ENCODE measurements around the gene WHAMM. TPM values are rescaled to one million over a fixed set of nuclear protein-coding genes. Genes with fewer than 3 reads are reported as not detected.

The WHAMM gene
- total and polyA plus RNA-seq, 4 donors: 4.2 to 10.4 (median 6.6) TPM

DNA sequence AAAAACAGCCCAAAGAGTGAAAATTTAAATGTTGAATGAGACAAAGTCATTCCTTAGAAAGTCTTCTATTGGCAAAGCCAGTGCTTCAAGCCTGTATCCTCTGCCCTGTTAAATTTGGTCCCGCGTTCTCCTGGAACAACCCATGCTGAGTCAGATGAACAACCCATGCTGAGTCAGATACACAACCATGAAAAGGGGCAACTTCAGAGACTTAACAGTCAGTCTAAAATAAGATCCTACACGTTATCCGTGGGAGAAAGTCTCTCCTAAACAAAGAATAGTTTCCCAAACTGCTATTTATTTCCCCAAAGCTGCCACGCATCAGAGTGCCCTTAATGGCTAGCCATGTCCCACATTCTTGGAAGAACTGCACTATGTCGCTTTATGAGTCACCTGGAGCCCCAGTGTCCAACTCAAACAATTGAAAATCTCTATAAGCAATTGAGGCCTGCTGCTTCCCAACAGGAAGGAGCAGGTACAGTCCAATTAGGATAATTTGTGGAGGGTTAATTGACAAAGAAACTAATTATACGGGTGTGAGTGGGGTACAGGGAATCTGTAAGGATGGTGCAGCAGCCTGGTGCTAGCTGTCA is 66.1 kb downstream of the WHAMM start:
- no peak overlapping the region for H3K9ac ChIP-seq (ENCODE audit: insufficient read depth in 1 of 2, low read length in 2 of 2)
- H3K4me3 ChIP-seq: no peak overlapping the region
- 91 to 96% methylated on average over 7 of the region's 7 CpGs for WGBS, 2 donors
- no peak overlapping the region for H3K27ac ChIP-seq (ENCODE audit: low read depth in 1 of 2, low read length in 1 of 2)
- ATAC-seq (ENCODE audit: insufficient read depth, low FRiP score) (no peak), DNase-seq (no peak)
- no peak for TF ChIP-seq CTCF (IDR thresholded peaks at IDR 0.05; ENCODE audit: control extremely low read depth, extremely low read depth)
- H3K36me3 ChIP-seq (ENCODE audit: control insufficient read depth in 4 of 4, insufficient read depth in 4 of 4, low read length in 4 of 4): no peaks in the 10 kb centered on the region
- no peaks in the 10 kb centered on the region for H3K27me3 ChIP-seq (ENCODE audit: control insufficient read depth in 3 of 3, insufficient read depth in 3 of 3, low read length in 2 of 3)
- H3K9me3 ChIP-seq (ENCODE audit: control insufficient read depth in 4 of 4, insufficient read depth in 3 of 4, low read length in 3 of 4): no peaks in the 10 kb centered on the region
- peaks cover 0 to 3% (median 0%) of the 10 kb centered on the region in 5 donors for H3K4me1 ChIP-seq (ENCODE audit: control insufficient read depth in 5 of 5, insufficient read depth in 5 of 5, low read length in 5 of 5)

DNA sequence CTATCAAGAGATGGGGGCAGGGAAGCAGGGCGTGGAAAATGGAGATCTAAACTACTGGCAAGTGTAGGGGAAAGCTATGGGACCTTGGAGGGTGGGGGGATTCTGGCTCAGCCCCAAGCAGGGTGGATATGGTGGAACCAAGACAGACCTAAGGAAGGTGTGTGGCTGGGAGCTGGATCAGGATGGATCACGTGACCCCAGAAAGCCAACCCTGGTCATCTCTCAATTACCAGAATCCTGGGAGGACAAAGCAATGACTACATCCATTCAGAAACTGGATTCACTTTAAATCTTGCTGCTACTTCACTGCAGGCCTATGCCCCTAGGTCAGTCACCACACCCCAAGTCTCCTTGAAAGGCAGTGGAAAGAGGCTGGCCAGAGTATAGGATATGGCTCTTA is 68.4 kb downstream of the WHAMM start:
- 95 to 96% methylated on average over 2 of the region's 2 CpGs for WGBS, 2 donors
- Histone ChIP-seq H3K27me3 (ENCODE audit: control insufficient read depth in 3 of 3, insufficient read depth in 3 of 3, low read length in 2 of 3) (no peaks in the 10 kb centered on the region), H3K4me3 (no peak overlapping the region), H3K27ac (ENCODE audit: low read depth in 1 of 2, low read length in 1 of 2) (no peak overlapping the region), H3K4me1 (ENCODE audit: control insufficient read depth in 5 of 5, insufficient read depth in 5 of 5, low read length in 5 of 5) (peaks cover 0 to 2% (median 0%) of the 10 kb centered on the region in 5 donors), H3K36me3 (ENCODE audit: control insufficient read depth in 4 of 4, insufficient read depth in 4 of 4, low read length in 4 of 4) (no peaks in the 10 kb centered on the region), H3K9me3 (ENCODE audit: control insufficient read depth in 4 of 4, insufficient read depth in 3 of 4, low read length in 3 of 4) (no peaks in the 10 kb centered on the region), H3K9ac (ENCODE audit: insufficient read depth in 1 of 2, low read length in 2 of 2) (no peak overlapping the region)
- DNase-seq (no peak), ATAC-seq (ENCODE audit: insufficient read depth, low FRiP score) (no peak)
- no peak for TF ChIP-seq CTCF (IDR thresholded peaks at IDR 0.05; ENCODE audit: control extremely low read depth, extremely low read depth)

DNA sequence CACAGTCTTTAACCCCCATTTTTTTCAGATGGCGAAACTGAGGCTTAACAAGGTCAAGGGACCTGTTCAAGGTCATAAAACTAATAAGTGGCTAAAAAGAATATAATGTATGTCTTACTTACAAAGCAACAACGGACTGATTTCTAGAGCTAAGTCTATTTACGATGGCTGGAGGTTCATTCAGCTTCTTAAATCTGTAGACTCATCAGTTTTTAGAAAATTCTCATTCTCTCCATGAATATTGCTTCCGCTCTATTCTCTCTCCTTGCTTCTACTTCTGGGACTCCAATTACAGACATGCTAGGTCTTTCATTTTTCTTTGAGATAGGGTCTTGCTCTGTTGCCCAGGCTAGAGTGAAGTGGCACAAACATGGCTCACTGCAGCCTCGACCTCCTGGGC is 68.9 kb downstream of the WHAMM start:
- peaks cover 0 to 2% (median 0%) of the 10 kb centered on the region in 5 donors for H3K4me1 ChIP-seq (ENCODE audit: control insufficient read depth in 5 of 5, insufficient read depth in 5 of 5, low read length in 5 of 5)
- H3K9ac ChIP-seq (ENCODE audit: insufficient read depth in 1 of 2, low read length in 2 of 2): no peak overlapping the region
- TF ChIP-seq CTCF (IDR thresholded peaks at IDR 0.05; ENCODE audit: control extremely low read depth, extremely low read depth): no peak
- no peak overlapping the region for H3K4me3 ChIP-seq
- no peaks in the 10 kb centered on the region for H3K27me3 ChIP-seq (ENCODE audit: control insufficient read depth in 3 of 3, insufficient read depth in 3 of 3, low read length in 2 of 3)
- no peaks in the 10 kb centered on the region for H3K9me3 ChIP-seq (ENCODE audit: control insufficient read depth in 4 of 4, insufficient read depth in 3 of 4, low read length in 3 of 4)
- ATAC-seq (ENCODE audit: insufficient read depth, low FRiP score) (no peak), DNase-seq (no peak)
- H3K36me3 ChIP-seq (ENCODE audit: control insufficient read depth in 4 of 4, insufficient read depth in 4 of 4, low read length in 4 of 4): no peaks in the 10 kb centered on the region
- H3K27ac ChIP-seq (ENCODE audit: low read depth in 1 of 2, low read length in 1 of 2): no peak overlapping the region
- 90 to 91% methylated on average over 5 of the region's 5 CpGs for WGBS, 2 donors

DNA sequence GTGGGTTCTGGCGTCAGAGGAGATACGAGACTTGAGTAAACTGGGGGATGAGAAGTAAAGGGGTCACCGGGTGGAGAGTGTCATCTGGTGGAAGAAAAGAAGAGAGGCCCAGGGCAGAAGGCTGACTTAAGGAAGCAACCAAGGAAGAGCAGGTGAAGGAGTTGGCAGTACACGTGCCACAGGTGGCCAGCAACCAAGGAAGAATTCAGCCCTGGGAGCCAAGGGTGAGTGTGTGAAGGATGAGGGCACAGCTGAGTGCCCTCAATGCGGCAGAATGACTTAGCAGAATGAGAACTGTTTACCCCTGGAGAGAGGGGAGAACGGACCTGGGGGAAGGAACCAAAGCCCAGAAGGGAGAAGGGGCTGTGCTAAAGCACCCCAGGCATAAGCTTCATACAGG is 71.3 kb downstream of the WHAMM start:
- TF ChIP-seq CTCF (IDR thresholded peaks at IDR 0.05; ENCODE audit: control extremely low read depth, extremely low read depth): no peak
- no peaks in the 10 kb centered on the region for H3K9me3 ChIP-seq (ENCODE audit: control insufficient read depth in 4 of 4, insufficient read depth in 3 of 4, low read length in 3 of 4)
- ATAC-seq (ENCODE audit: insufficient read depth, low FRiP score): no peak
- H3K4me1 ChIP-seq (ENCODE audit: control insufficient read depth in 5 of 5, insufficient read depth in 5 of 5, low read length in 5 of 5): peaks cover 0 to 2% (median 0%) of the 10 kb centered on the region in 5 donors
- no peak overlapping the region for H3K27ac ChIP-seq (ENCODE audit: low read depth in 1 of 2, low read length in 1 of 2)
- 53 to 68% methylated on average over 6 of the region's 6 CpGs for WGBS, 2 donors
- H3K36me3 ChIP-seq (ENCODE audit: control insufficient read depth in 4 of 4, insufficient read depth in 4 of 4, low read length in 4 of 4): no peaks in the 10 kb centered on the region
- H3K4me3 ChIP-seq: no peak overlapping the region
- no peaks in the 10 kb centered on the region for H3K27me3 ChIP-seq (ENCODE audit: control insufficient read depth in 3 of 3, insufficient read depth in 3 of 3, low read length in 2 of 3)
- no peak overlapping the region for H3K9ac ChIP-seq (ENCODE audit: insufficient read depth in 1 of 2, low read length in 2 of 2)
- no peak for DNase-seq
